ENCODE results near the gene SIX3. TPM values are rescaled to one million over a fixed set of nuclear protein-coding genes. Genes with fewer than 3 reads are reported as not detected.

SIX3 gene
- total RNA-seq, 1 donor, result not detected

DNA sequence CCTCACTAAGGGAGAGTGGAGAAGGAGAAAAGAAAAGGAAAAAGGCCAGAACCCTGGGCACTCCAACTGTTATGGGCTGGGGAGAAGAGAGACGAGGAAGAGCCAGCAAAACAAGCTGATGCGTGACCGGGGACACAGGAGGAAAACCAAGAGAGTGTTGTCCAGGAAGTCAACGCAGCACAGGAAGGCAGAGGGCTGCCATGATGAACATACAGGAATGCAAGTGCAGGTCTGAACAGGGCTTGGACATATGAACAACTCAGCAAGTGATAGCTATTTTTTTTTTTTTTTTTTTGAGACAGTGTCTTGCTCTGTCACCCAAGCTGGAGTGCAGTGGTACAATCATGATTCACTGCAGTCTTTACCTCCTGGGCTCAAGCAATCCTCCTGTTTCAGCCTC is 28.4 kb downstream of the SIX3 start:
- no peaks in the 10 kb centered on the region for H3K36me3 ChIP-seq (ENCODE audit: insufficient read depth, low read length)
- peaks cover 23% of the 10 kb centered on the region for H3K4me1 ChIP-seq (ENCODE audit: insufficient read depth, low read length)
- no peak for DNase-seq (ENCODE audit: insufficient read length, low spot score, missing footprints)
- H3K9me3 ChIP-seq (ENCODE audit: low read depth, low read length), result no peaks in the 10 kb centered on the region
- no peak overlapping the region for H3K4me2 ChIP-seq (ENCODE audit: insufficient read depth, low read length)
- H2AFZ ChIP-seq (ENCODE audit: low read length), result no peak overlapping the region
- H3K27me3 ChIP-seq (ENCODE audit: insufficient read depth, low read length), result peaks cover 3% of the 10 kb centered on the region
- H3K79me2 ChIP-seq (ENCODE audit: insufficient read depth, low read length), result no peaks in the 10 kb centered on the region
- no peaks in the 10 kb centered on the region for H4K20me1 ChIP-seq (ENCODE audit: insufficient read depth, low read length)
- no peak overlapping the region for H3K27ac ChIP-seq (ENCODE audit: low read depth, low read length)
- TF ChIP-seq, protein P1, sequence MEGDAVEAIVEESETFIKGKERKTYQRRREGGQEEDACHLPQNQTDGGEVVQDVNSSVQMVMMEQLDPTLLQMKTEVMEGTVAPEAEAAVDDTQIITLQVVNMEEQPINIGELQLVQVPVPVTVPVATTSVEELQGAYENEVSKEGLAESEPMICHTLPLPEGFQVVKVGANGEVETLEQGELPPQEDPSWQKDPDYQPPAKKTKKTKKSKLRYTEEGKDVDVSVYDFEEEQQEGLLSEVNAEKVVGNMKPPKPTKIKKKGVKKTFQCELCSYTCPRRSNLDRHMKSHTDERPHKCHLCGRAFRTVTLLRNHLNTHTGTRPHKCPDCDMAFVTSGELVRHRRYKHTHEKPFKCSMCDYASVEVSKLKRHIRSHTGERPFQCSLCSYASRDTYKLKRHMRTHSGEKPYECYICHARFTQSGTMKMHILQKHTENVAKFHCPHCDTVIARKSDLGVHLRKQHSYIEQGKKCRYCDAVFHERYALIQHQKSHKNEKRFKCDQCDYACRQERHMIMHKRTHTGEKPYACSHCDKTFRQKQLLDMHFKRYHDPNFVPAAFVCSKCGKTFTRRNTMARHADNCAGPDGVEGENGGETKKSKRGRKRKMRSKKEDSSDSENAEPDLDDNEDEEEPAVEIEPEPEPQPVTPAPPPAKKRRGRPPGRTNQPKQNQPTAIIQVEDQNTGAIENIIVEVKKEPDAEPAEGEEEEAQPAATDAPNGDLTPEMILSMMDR (IDR thresholded peaks at IDR 0.05; ENCODE audit: extremely low read depth, low read depth, low read length), result no peak
- no peak overlapping the region for H3K4me3 ChIP-seq (ENCODE audit: insufficient read depth, low read length)

DNA sequence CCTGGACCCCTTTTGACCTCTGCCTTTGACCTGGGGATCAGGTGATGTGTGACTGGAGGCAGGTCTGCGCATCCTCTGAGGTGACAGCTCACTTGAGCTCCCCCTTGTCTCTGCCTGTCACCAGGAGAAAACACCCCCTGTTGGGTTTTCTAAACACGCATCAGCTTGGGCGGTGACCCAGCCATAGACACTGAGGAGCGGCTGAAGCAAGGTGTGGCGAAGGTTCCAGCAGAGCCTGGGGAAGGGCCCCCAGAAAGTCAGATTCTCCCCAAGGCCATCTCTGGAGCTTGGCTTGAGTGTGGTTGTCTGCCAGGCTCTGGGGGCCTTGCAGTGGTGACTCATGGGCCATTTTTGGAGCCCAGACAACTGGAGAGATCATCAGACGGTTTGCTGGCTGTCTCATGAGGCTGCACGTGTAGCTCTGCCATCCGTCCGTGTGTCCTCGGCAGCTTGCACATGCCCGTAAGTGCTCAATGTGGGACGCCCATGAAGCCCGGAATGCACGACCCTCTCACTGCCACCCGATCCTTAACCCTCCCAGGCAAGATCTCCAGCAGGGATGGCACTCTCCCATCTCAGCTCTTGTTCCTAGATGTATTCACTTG is 29.4 kb downstream of the SIX3 start:
- Histone ChIP-seq H3K9me3 (ENCODE audit: low read depth, low read length) (no peaks in the 10 kb centered on the region), H3K27ac (ENCODE audit: low read depth, low read length) (no peak overlapping the region), H4K20me1 (ENCODE audit: insufficient read depth, low read length) (no peaks in the 10 kb centered on the region), H2AFZ (ENCODE audit: low read length) (no peak overlapping the region), H3K27me3 (ENCODE audit: insufficient read depth, low read length) (peaks cover 7% of the 10 kb centered on the region), H3K79me2 (ENCODE audit: insufficient read depth, low read length) (no peaks in the 10 kb centered on the region), H3K4me3 (ENCODE audit: insufficient read depth, low read length) (no peak overlapping the region), H3K36me3 (ENCODE audit: insufficient read depth, low read length) (no peaks in the 10 kb centered on the region), H3K4me2 (ENCODE audit: insufficient read depth, low read length) (no peak overlapping the region), H3K4me1 (ENCODE audit: insufficient read depth, low read length) (peaks cover 15% of the 10 kb centered on the region)
- TF ChIP-seq, protein P1 (IDR thresholded peaks at IDR 0.05; ENCODE audit: extremely low read depth, low read depth, low read length), result no peak
- DNase-seq (ENCODE audit: insufficient read length, low spot score, missing footprints), result peak; percentile 78

DNA sequence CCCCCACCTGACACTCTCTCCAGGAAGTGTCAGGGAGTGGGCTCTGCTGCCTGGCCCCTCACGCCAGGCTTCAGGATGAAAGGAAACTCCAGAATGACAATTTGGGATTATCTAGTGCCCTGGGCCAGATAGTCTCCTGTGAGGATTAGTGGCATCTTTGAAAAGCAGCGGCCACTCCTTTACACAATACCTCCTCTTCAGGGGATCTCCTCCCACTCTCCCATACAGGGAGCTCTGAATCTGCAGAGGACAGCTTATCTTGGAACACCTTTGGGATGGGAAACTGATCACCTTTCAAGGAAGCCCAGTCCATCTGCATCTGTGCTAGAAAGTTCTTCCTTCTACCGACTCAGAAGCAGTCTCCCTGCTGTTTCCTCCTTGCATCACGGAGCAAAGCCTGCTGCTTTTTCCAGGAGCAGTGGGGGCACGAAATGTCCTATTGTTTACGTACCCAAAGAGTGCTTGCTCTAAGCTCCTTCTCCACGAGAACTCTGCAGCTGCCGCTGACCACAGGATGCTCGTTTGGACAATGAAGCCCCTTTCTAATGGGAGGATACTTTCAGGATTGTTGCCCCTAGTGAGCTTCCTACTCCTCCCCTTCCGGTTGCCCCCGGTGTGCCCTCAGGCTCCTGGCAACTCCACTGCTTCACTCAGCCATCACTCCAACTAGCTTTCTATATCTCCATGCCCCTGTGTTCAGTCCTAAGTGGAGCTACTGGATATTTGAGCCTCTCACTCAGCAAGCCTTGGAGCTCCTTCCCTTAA is 31.5 kb downstream of the SIX3 start:
- no peaks in the 10 kb centered on the region for H3K79me2 ChIP-seq (ENCODE audit: insufficient read depth, low read length)
- H3K27me3 ChIP-seq (ENCODE audit: insufficient read depth, low read length), result peaks cover 13% of the 10 kb centered on the region
- DNase-seq (ENCODE audit: insufficient read length, low spot score, missing footprints), result peak; percentile 84
- H3K4me2 ChIP-seq (ENCODE audit: insufficient read depth, low read length), result peak overlapping the region; percentile 56
- H3K27ac ChIP-seq (ENCODE audit: low read depth, low read length), result no peak overlapping the region
- H4K20me1 ChIP-seq (ENCODE audit: insufficient read depth, low read length), result no peaks in the 10 kb centered on the region
- H3K4me3 ChIP-seq (ENCODE audit: insufficient read depth, low read length), result peak overlapping the region; percentile 44
- TF ChIP-seq, protein P1 (IDR thresholded peaks at IDR 0.05; ENCODE audit: extremely low read depth, low read depth, low read length), result no peak
- peaks cover 15% of the 10 kb centered on the region for H3K4me1 ChIP-seq (ENCODE audit: insufficient read depth, low read length)
- H2AFZ ChIP-seq (ENCODE audit: low read length), result peak overlapping the region; percentile 68
- no peaks in the 10 kb centered on the region for H3K9me3 ChIP-seq (ENCODE audit: low read depth, low read length)
- no peaks in the 10 kb centered on the region for H3K36me3 ChIP-seq (ENCODE audit: insufficient read depth, low read length)

DNA sequence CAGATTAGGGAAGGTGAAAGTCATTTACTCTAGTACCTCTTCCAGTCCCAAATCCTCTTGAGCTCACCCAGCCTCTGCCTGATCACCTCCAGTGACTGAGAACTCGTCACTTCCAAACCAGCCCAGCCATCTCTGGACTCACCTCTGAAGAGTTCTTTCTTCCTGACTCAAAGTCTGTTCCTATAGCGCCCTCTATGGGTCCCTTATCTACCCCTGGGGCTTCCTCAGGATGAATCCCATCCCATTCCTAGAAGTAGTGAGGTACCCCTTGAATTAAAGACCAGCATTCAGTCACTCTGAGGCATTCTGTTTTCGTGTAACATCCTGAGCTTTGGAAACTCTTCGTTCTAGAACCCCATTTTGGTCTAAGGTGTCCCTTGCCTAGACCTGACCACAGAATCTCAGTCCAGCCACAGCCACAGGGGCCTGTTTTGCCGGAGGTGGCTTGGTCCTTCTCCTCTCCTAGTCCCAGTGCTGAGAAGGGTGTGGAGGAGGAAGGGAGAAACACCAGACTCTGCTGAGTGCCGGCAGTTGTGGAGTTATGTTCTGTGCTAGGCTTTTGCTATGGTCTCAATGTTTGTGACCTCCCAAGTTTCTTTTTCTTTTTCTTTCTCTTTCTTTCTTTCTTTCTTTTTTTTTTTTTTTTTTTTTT is 32.7 kb downstream of the SIX3 start:
- H3K27ac ChIP-seq (ENCODE audit: low read depth, low read length), result no peak overlapping the region
- H3K4me3 ChIP-seq (ENCODE audit: insufficient read depth, low read length), result no peak overlapping the region
- no peak overlapping the region for H2AFZ ChIP-seq (ENCODE audit: low read length)
- peak; percentile 71 for DNase-seq (ENCODE audit: insufficient read length, low spot score, missing footprints)
- no peak overlapping the region for H3K4me2 ChIP-seq (ENCODE audit: insufficient read depth, low read length)
- peaks cover 17% of the 10 kb centered on the region for H3K27me3 ChIP-seq (ENCODE audit: insufficient read depth, low read length)
- H4K20me1 ChIP-seq (ENCODE audit: insufficient read depth, low read length), result no peaks in the 10 kb centered on the region
- H3K36me3 ChIP-seq (ENCODE audit: insufficient read depth, low read length), result no peaks in the 10 kb centered on the region
- TF ChIP-seq, protein P1 (IDR thresholded peaks at IDR 0.05; ENCODE audit: extremely low read depth, low read depth, low read length), result peak; percentile 76
- H3K4me1 ChIP-seq (ENCODE audit: insufficient read depth, low read length), result peaks cover 15% of the 10 kb centered on the region
- no peaks in the 10 kb centered on the region for H3K79me2 ChIP-seq (ENCODE audit: insufficient read depth, low read length)
- no peaks in the 10 kb centered on the region for H3K9me3 ChIP-seq (ENCODE audit: low read depth, low read length)
